Measurements from ENCODE around the gene KIF1A.

DNA sequence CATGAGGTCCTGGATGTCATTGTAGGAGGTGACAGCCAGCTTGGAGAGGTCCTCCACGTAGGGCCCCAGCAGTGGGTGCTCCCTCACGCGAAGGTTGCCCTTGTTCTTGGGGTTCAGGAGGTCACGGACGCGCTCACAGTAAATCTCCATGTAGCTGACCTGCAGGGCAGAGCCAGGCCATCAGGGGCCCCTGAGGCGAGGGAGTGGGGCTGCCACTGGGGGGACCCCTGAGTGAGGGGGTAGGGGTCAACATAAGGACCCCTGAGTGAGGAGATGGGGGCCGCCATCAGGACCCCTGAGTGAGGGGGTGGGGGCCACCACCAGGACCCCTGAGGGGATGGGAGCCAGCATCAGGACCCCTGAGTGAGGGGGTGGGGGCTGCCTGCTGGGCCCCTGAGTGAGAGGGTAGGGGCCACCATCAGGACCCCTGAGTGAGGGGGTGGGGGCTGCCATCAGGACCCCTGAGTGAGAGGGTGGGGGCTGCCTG is 33.6 kb downstream of the KIF1A start:
- TF ChIP-seq POLR2A (IDR thresholded peaks at IDR 0.05; ENCODE audit: low read depth, low read length): no peak
- TF ChIP-seq CTCF (IDR thresholded peaks at IDR 0.05; ENCODE audit: extremely low read depth in 1 of 2, insufficient read depth in 1 of 2, low read depth in 1 of 2, low read length in 2 of 2): no peak
- no peak for TF ChIP-seq POLR2AphosphoS5 (IDR thresholded peaks at IDR 0.05; ENCODE audit: insufficient read depth, low read depth, low read length)
- TF ChIP-seq, protein P1, sequence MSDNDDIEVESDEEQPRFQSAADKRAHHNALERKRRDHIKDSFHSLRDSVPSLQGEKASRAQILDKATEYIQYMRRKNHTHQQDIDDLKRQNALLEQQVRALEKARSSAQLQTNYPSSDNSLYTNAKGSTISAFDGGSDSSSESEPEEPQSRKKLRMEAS (IDR thresholded peaks at IDR 0.05; ENCODE audit: insufficient read depth, insufficient read length): no peak
- TF ChIP-seq MYC (IDR thresholded peaks at IDR 0.05; ENCODE audit: low read depth, low read length): no peak
- no peak for TF ChIP-seq EZH2 (IDR thresholded peaks at IDR 0.05; ENCODE audit: borderline replicate concordance, low read depth, low read length, severe bottlenecking)
- TF ChIP-seq GATA2 (IDR thresholded peaks at IDR 0.05; ENCODE audit: insufficient read depth, insufficient read length, low read depth, low read length): no peak
- TF ChIP-seq JUN (IDR thresholded peaks at IDR 0.05; ENCODE audit: borderline replicate concordance, insufficient read depth, insufficient read length, low read depth): no peak

Measured in endothelial cell of umbilical vein (primary cell).